Daoy (cell line): ENCODE measurements around the gene INA. TPM values are rescaled to one million over a fixed set of nuclear protein-coding genes. Genes with fewer than 3 reads are reported as not detected.

Source experiments
- total RNA-seq: library from RNA; depleted of rRNA; stranded (reverse); fragments of >200 nt; shearing (Covaris generic); gene quantifications from 2 replicates; pipeline ENCODE4 v1.2.3, GENCODE V29; 2014; rRNA removed

Gene INA
- total RNA-seq, 1 experiment from 2014 or later, result 0.46 TPM

Other genes starting within 250 kb of the INA start
- 33.6 and 34.2 TPM in 2 replicates for gene NT5C2, start 83.9 kb upstream of the INA start, total RNA-seq
- 0.06 TPM in 2 replicates for gene RPEL1, start 31.3 kb upstream of the INA start, total RNA-seq
- 25.1 and 29.3 TPM in 2 replicates for gene PCGF6, start 74.0 kb downstream of the INA start, total RNA-seq
- 7.7 and 9.6 TPM in 2 replicates for gene TAF5, start 90.8 kb downstream of the INA start, total RNA-seq
- 588 and 606 TPM in 2 replicates for gene ATP5MK, start 119.3 kb downstream of the INA start, total RNA-seq
- 44.2 and 51.3 TPM in 2 replicates for gene PDCD11, start 119.5 kb downstream of the INA start, total RNA-seq
- gene CALHM2, start 175.2 kb downstream of the INA start, total RNA-seq, result 1.9 and 3.8 TPM in 2 replicates
- gene CALHM1, start 181.8 kb downstream of the INA start, total RNA-seq, result not detected in 2 replicates
- 0.29 TPM in 1 of 2 replicates, not detected in the other for gene CALHM3, start 202.1 kb downstream of the INA start, total RNA-seq
- gene NEURL1, start 216.6 kb downstream of the INA start, total RNA-seq, result 0.03 TPM in 1 of 2 replicates, not detected in the other